GM21529 (cell line): ENCODE results near the gene CIDEC.
"Not testable (repeated sequence)": the region's sequence is repeated elsewhere in the genome, so short reads cannot be mapped to it uniquely, and the experiment has no call there.

Source experiments
- ATAC-seq: cut with Tn5 transposase; IDR thresholded peaks from one replicate; pipeline ENCODE4 v1.9.1; 2021; ENCODE audit not compliant: unreplicated experiment

The CIDEC gene

GRCh38 chr3:9881441-9881840 lies 1.4 kb upstream of the CIDEC start:
- no peak for ATAC-seq

GRCh38 chr3:9878700-9879099 lies 1.4 kb downstream of the CIDEC start:
- no peak for ATAC-seq

GRCh38 chr3:9876991-9877390 lies 3.1 kb downstream of the CIDEC start:
- no peak for ATAC-seq

- ATAC-seq, result not testable (repeated sequence)
Observed at GRCh38 chr3:9876255-9876654, 3.8 kb downstream of the CIDEC start.

- ATAC-seq, result no peak
Observed at GRCh38 chr3:9875448-9875847, 4.6 kb downstream of the CIDEC start.

GRCh38 chr3:9872067-9872466 lies 8.0 kb downstream of the CIDEC start:
- ATAC-seq, result not testable (repeated sequence)

- ATAC-seq, result no peak
Observed at GRCh38 chr3:9870978-9871377, 9.1 kb downstream of the CIDEC start.

GRCh38 chr3:9869955-9870354 lies 10.1 kb downstream of the CIDEC start:
- ATAC-seq, result no peak

- no peak for ATAC-seq
Observed at GRCh38 chr3:9867106-9867505, 12.9 kb downstream of the CIDEC start.

- ATAC-seq, result no peak
Observed at GRCh38 chr3:9866639-9867038, 13.4 kb downstream of the CIDEC start.

- ATAC-seq, result not testable (repeated sequence)
Observed at GRCh38 chr3:9865125-9865637, 14.9 kb downstream of the CIDEC start.

GRCh38 chr3:9864200-9864927 lies 15.7 kb downstream of the CIDEC start:
- no peak for ATAC-seq

GRCh38 chr3:9863058-9863772 lies 16.8 kb downstream of the CIDEC start:
- no peak for ATAC-seq

- no peak for ATAC-seq
Observed at GRCh38 chr3:9862391-9863057, 17.5 kb downstream of the CIDEC start.

- ATAC-seq, result no peak
Observed at GRCh38 chr3:9861626-9862130, 18.4 kb downstream of the CIDEC start.

- ATAC-seq, result no peak
Observed at GRCh38 chr3:9861201-9861600, 18.9 kb downstream of the CIDEC start.

GRCh38 chr3:9859530-9860025 lies 20.5 kb downstream of the CIDEC start:
- ATAC-seq, result no peak

GRCh38 chr3:9855594-9855993 lies 24.5 kb downstream of the CIDEC start:
- no peak for ATAC-seq

GRCh38 chr3:9854291-9854940 lies 25.6 kb downstream of the CIDEC start:
- not testable (repeated sequence) for ATAC-seq

- ATAC-seq, result no peak
Observed at GRCh38 chr3:9852528-9852927, 27.5 kb downstream of the CIDEC start.

GRCh38 chr3:9851926-9852325 lies 28.1 kb downstream of the CIDEC start:
- not testable (repeated sequence) for ATAC-seq
